Endothelial cell (in vitro differentiated cells): Measurements from ENCODE around the gene CYP2R1. TPM values are rescaled to one million over a fixed set of nuclear protein-coding genes. Genes with fewer than 3 reads are reported as not detected.

Source experiments
- DNase-seq: peaks from one replicate; pipeline ENCODE4 v3.0.0; 2021; ENCODE audit warnings: low spot score
- H3K27ac Mint-ChIP-seq: one replicate; pipeline ENCODE4 v1.8.0; 2021; ENCODE audit warnings: mixed read lengths, inconsistent platforms; ENCODE audit not compliant: unreplicated experiment
- H3K27me3 Mint-ChIP-seq: one replicate; pipeline ENCODE4 v1.8.0; 2021; ENCODE audit warnings: mild to moderate bottlenecking, moderate library complexity, mixed read lengths, inconsistent platforms; ENCODE audit not compliant: unreplicated experiment
- H3K36me3 Mint-ChIP-seq: one replicate; pipeline ENCODE4 v1.8.0; 2021; ENCODE audit warnings: mild to moderate bottlenecking, low read depth, mixed read lengths, inconsistent platforms; ENCODE audit not compliant: unreplicated experiment
- H3K4me1 Mint-ChIP-seq: one replicate; pipeline ENCODE4 v1.8.0; 2021; ENCODE audit warnings: mild to moderate bottlenecking, mixed read lengths, inconsistent platforms; ENCODE audit not compliant: unreplicated experiment
- H3K4me3 Mint-ChIP-seq: one replicate; pipeline ENCODE4 v1.8.0; 2021; ENCODE audit warnings: mild to moderate bottlenecking, mixed read lengths, inconsistent platforms; ENCODE audit not compliant: unreplicated experiment
- H3K9me3 Mint-ChIP-seq: one replicate; pipeline ENCODE4 v1.8.0; 2021; ENCODE audit warnings: mixed read lengths, inconsistent platforms; ENCODE audit not compliant: unreplicated experiment
- CTCF ChIP-seq: fragments of 200-600 bp; sonication (generic); IDR thresholded peaks from one replicate; pipeline ENCODE4 v1.5.0; 2021; ENCODE audit warnings: antibody characterized with exemption; ENCODE audit not compliant: unreplicated experiment
- total RNA-seq: library from RNA; stranded (reverse); fragmentation: NEBNext Ultra II Directional; extraction: Animal tissue kit (Norgen Biotek cat#: 25700); gene quantifications from one replicate; pipeline ENCODE4 v1.2.1, GENCODE V29; 2021; ENCODE audit not compliant: unreplicated experiment

Gene CYP2R1
- total RNA-seq, 1 donor from 2014 or later, result 22.4 TPM

DNA sequence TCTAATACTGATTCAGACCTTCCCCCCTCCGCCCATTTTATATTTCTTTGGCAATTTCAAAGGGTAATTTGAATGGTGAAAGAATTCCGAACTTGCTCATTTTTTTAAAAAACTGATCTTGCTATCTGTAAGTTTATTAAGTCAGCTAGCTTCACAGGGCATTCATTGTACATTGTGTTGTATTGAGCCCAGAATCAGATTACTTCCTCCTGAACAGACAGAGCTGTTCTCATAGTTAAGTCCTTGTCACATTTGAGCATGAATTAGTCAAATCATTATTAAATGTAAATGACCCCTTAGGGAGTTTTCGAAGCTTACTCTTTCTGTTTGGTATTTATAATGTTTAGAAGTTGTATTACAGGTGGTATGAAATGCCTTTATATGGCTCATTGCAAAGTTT, 34.4 kb downstream of the CYP2R1 start:
- H3K4me3 Mint-ChIP-seq, result no peak overlapping the region
- no peak for DNase-seq
- no peaks in the 10 kb centered on the region for H3K36me3 Mint-ChIP-seq
- no peaks in the 10 kb centered on the region for H3K27me3 Mint-ChIP-seq
- TF ChIP-seq CTCF, result no peak
- H3K9me3 Mint-ChIP-seq, result no peaks in the 10 kb centered on the region
- no peaks in the 10 kb centered on the region for H3K4me1 Mint-ChIP-seq
- no peak overlapping the region for H3K27ac Mint-ChIP-seq

DNA sequence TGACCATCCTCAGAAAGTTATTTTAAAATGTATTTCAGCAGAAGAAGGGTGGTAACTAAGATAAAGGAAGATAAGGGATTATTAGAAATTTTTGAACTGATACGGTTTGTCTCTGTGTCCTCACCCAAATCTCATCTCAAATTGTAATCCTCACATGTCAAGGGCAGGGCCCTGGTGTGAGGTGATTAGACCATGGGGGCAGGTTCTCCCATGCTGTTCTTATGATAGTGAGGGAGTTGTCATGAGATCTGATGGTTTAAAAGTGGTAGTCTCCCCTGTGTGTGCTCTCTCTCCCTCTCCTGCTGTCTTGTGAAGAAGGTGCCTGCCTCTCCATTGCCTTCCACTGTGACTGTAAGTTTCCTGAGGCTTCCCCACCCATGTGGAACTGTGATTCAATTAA, 36.1 kb downstream of the CYP2R1 start:
- no peak for DNase-seq

GRCh38 chr11:14854057-14854456, 38.0 kb downstream of the CYP2R1 start:
- Mint-ChIP-seq H3K36me3 (no peaks in the 10 kb centered on the region), H3K27ac (no peak overlapping the region), H3K4me3 (no peak overlapping the region), H3K9me3 (no peaks in the 10 kb centered on the region), H3K27me3 (no peaks in the 10 kb centered on the region), H3K4me1 (no peaks in the 10 kb centered on the region)
- no peak for TF ChIP-seq CTCF
- no peak for DNase-seq

More for the DNA sequence above, 36.1 kb downstream of the CYP2R1 start:
- H3K9me3 Mint-ChIP-seq, result no peaks in the 10 kb centered on the region
- H3K36me3 Mint-ChIP-seq, result no peaks in the 10 kb centered on the region
- no peak overlapping the region for H3K27ac Mint-ChIP-seq
- no peak for TF ChIP-seq CTCF
- H3K4me1 Mint-ChIP-seq, result no peaks in the 10 kb centered on the region
- H3K27me3 Mint-ChIP-seq, result no peaks in the 10 kb centered on the region
- no peak overlapping the region for H3K4me3 Mint-ChIP-seq

GRCh38 chr11:14852571-14853177, 39.4 kb downstream of the CYP2R1 start:
- Mint-ChIP-seq H3K27me3 (no peaks in the 10 kb centered on the region), H3K27ac (no peak overlapping the region), H3K4me3 (no peak overlapping the region), H3K4me1 (no peaks in the 10 kb centered on the region), H3K9me3 (no peaks in the 10 kb centered on the region), H3K36me3 (no peaks in the 10 kb centered on the region)
- no peak for TF ChIP-seq CTCF
- no peak for DNase-seq

DNA sequence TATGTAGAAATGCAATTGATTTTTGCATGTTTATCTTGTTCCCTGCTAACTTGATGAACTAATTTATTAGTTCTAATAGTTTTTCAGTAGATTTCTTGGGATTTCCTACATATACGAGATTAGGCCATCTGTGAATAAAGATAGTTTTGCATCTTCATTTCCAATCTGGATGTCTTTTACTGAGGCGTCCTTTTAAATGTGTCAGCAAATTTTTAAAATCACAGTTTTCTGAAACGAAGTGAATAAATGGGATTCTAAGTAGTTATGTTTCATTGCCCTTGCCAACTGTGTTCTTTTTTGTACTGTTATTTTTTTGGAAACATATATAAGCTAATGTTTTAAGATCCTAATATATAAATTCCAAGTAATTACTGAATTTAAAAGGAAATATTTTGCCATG, 50.0 kb downstream of the CYP2R1 start:
- no peaks in the 10 kb centered on the region for H3K4me1 Mint-ChIP-seq
- no peak overlapping the region for H3K4me3 Mint-ChIP-seq
- no peak for TF ChIP-seq CTCF
- peaks cover 2% of the 10 kb centered on the region for H3K27me3 Mint-ChIP-seq
- H3K9me3 Mint-ChIP-seq, result no peaks in the 10 kb centered on the region
- H3K27ac Mint-ChIP-seq, result no peak overlapping the region
- H3K36me3 Mint-ChIP-seq, result peaks cover 8% of the 10 kb centered on the region
- DNase-seq, result no peak
